Lung (tissue), 12 donors: ENCODE measurements around the gene EGFR. TPM values are rescaled to one million over a fixed set of nuclear protein-coding genes. Genes with fewer than 3 reads are reported as not detected.

Source experiments
- ATAC-seq: fragments of 200-7000 bp; cut with Tn5 transposase; one replicate; pipeline ENCODE4 v1.9.1; 2020; ENCODE audit warnings: moderate number of reproducible peaks; ENCODE audit not compliant: insufficient read depth, low FRiP score
- DNase-seq, 3 donors: peaks; one replicate each; pipeline ENCODE4 v3.0.0-alpha.2; 2013 to 2017
- H3K27ac ChIP-seq, 2 donors: one replicate each; pipeline ENCODE4 v1.5.1; 2013; ENCODE audit warnings: mild to moderate bottlenecking in 2 of 2, moderate library complexity in 2 of 2, control low read depth in 1 of 2, inconsistent platforms in 1 of 2, low read depth in 1 of 2, low read length in 1 of 2
- H3K27me3 ChIP-seq, 3 donors: one replicate each; pipeline ENCODE4 v1.5.1; 2013; ENCODE audit warnings: low read length in 2 of 3; ENCODE audit not compliant: control insufficient read depth in 3 of 3, insufficient read depth in 3 of 3
- H3K36me3 ChIP-seq, 4 donors: one replicate each; pipeline ENCODE4 v1.5.1; 2013; ENCODE audit warnings: low read length in 4 of 4, mild to moderate bottlenecking in 1 of 4, moderate library complexity in 1 of 4; ENCODE audit not compliant: control insufficient read depth in 4 of 4, insufficient read depth in 4 of 4
- H3K4me1 ChIP-seq, 5 donors: one replicate each; pipeline ENCODE4 v1.5.1; 2013; ENCODE audit warnings: low read length in 5 of 5, mild to moderate bottlenecking in 2 of 5, moderate library complexity in 1 of 5; ENCODE audit not compliant: control insufficient read depth in 5 of 5, insufficient read depth in 5 of 5
- H3K4me3 ChIP-seq: one replicate; pipeline ENCODE4 v1.5.1; 2013; ENCODE audit warnings: mild to moderate bottlenecking, control low read depth, moderate library complexity
- H3K9ac ChIP-seq, 2 donors: one replicate each; pipeline ENCODE4 v1.5.1; 2013; ENCODE audit warnings: low read length in 2 of 2, control low read depth in 1 of 2; ENCODE audit not compliant: insufficient read depth in 1 of 2
- H3K9me3 ChIP-seq, 4 donors: one replicate each; pipeline ENCODE4 v1.5.1; 2013; ENCODE audit warnings: low read length in 3 of 4, mild to moderate bottlenecking in 1 of 4, moderate library complexity in 1 of 4; ENCODE audit not compliant: control insufficient read depth in 4 of 4, insufficient read depth in 3 of 4
- CTCF ChIP-seq: IDR thresholded peaks from 2 replicates; pipeline ENCODE4 v1.5.1; 2012; ENCODE audit warnings: mild to moderate bottlenecking; ENCODE audit errors: control extremely low read depth, extremely low read depth
- WGBS, 2 donors: extraction: QIAGEN DNeasy Blood & Tissue Kit; methylation state at CpG; one replicate each; pipeline ENCODE4 v1.1.7; 2013; 5-methylcytosine and 5-hydroxymethylcytosine counted together
- polyA plus RNA-seq, 2 donors: library from polyadenylated mRNA; stranded (reverse); fragments of 200-250 nt; gene quantifications; one replicate each; pipeline ENCODE4 v1.2.1, GENCODE V29; 2013
- total RNA-seq, 2 donors: library from RNA; depleted of rRNA in 1 of 2; stranded (reverse); fragments of >200 nt in 1 of 2; gene quantifications; one replicate each; pipeline ENCODE4 v1.2.1, GENCODE V29; 2014 to 2021
- donor health status: control.
- donor health status: control.
- donor health status: Bipolar disorder and iron deficiency.
- donor health status: healthy.
- donor health status: DM: yes; HTN: yes; CAD: no.

EGFR gene
- total and polyA plus RNA-seq, 4 donors = 11.6 to 78.7 (median 37.1) TPM

GRCh38 chr7:55144333-55145317 lies 125.8 kb downstream of the EGFR start:
- DNase-seq (no peak), ATAC-seq (no peak)
- H3K27ac ChIP-seq = no peak overlapping the region
- no peak overlapping the region for H3K4me3 ChIP-seq
- peaks cover 0 to 21% (median 4%) of the 10 kb centered on the region in 5 donors for H3K4me1 ChIP-seq
- 87 to 89% methylated on average over 25 of the region's 25 CpGs for WGBS, 2 donors
- H3K9ac ChIP-seq = no peak overlapping the region
- TF ChIP-seq CTCF = no peak
- H3K36me3 ChIP-seq = peaks cover 0 to 45% (median 29%) of the 10 kb centered on the region in 4 donors
- no peaks in the 10 kb centered on the region for H3K27me3 ChIP-seq
- H3K9me3 ChIP-seq = peaks cover 0 to 5% (median 0%) of the 10 kb centered on the region in 4 donors

- Histone ChIP-seq H3K36me3 (peaks cover 0 to 45% (median 29%) of the 10 kb centered on the region in 4 donors), H3K4me3 (no peak overlapping the region), H3K4me1 (peaks cover 0 to 19% (median 1%) of the 10 kb centered on the region in 5 donors), H3K27me3 (no peaks in the 10 kb centered on the region), H3K9ac (no peak overlapping the region), H3K27ac (no peak overlapping the region), H3K9me3 (peaks cover 0 to 5% (median 0%) of the 10 kb centered on the region in 4 donors)
- no peak for DNase-seq
- no peak for ATAC-seq
- TF ChIP-seq CTCF = no peak
- 82 to 84% methylated on average over 4 of the region's 4 CpGs for WGBS, 2 donors
These were observed 126.8 kb downstream of the EGFR start for GRCh38 chr7:55145606-55146005.

- Histone ChIP-seq H3K27me3 (no peaks in the 10 kb centered on the region), H3K27ac (peak overlapping the region in 1 of 2 donors; percentile 57), H3K4me1 (peaks cover 0 to 16% (median 0%) of the 10 kb centered on the region in 5 donors), H3K4me3 (no peak overlapping the region), H3K9ac (no peak overlapping the region), H3K9me3 (peaks cover 0 to 5% (median 0%) of the 10 kb centered on the region in 4 donors), H3K36me3 (peaks cover 3 to 56% (median 37%) of the 10 kb centered on the region in 4 donors)
- 71 to 80% methylated on average over 8 of the region's 8 CpGs for WGBS, 2 donors
- ATAC-seq (no peak), DNase-seq (no peak)
- TF ChIP-seq CTCF = no peak
These were observed 128.3 kb downstream of the EGFR start for GRCh38 chr7:55147101-55147500.
